HEK293 (cell line): Measurements from ENCODE around the gene FGD4.

Experiments used
- CTCF ChIA-PET: fragments of 350-600 bp; formaldehyde crosslinking; extraction: SDS; loops from one replicate; lab custom pipeline; 2021; ENCODE audit warnings: antibody characterized with exemption; lab: Yijun Ruan, JAX
- POLR2A ChIA-PET: fragments of 300-600 bp; formaldehyde crosslinking; extraction: SDS; loops from one replicate; lab custom pipeline; 2020; ENCODE audit warnings: antibody characterized with exemption, inconsistent platforms; lab: Yijun Ruan, JAX
- H3K27ac ChIP-seq: fragments of 200-500 bp; sonication (Bioruptor generic); 2 replicates; pipeline ENCODE4 v1.5.1; 2014; ENCODE audit warnings: low read depth, low read length, control low read depth, inconsistent platforms; ENCODE audit errors: extremely low read depth
- H3K36me3 ChIP-seq, 2 experiments: fragments of 200-500 bp in 1 of 2; sonication (Bioruptor generic) in 1 of 2; 1 replicate in 1 of 2; 2 replicates in 1 of 2; pipeline ENCODE4 v1.5.1; 2014 to 2017; ENCODE audit warnings: inconsistent platforms in 2 of 2, low read length in 2 of 2; ENCODE audit not compliant: control insufficient read depth in 2 of 2, insufficient read depth in 1 of 2
- H3K4me1 ChIP-seq: fragments of 200-500 bp; sonication (Bioruptor generic); 2 replicates; pipeline ENCODE4 v1.5.1; 2014; ENCODE audit warnings: mild to moderate bottlenecking, low read length, inconsistent platforms; ENCODE audit not compliant: control insufficient read depth, insufficient read depth
- H3K4me3 ChIP-seq: 2 replicates; pipeline ENCODE4 v1.5.1; 2011; ENCODE audit warnings: low read depth, mild to moderate bottlenecking, control low read depth, low read length, moderate library complexity
- H3K9me3 ChIP-seq: fragments of 200-500 bp; sonication (Bioruptor generic); 2 replicates; pipeline ENCODE4 v1.5.1; 2014; ENCODE audit warnings: low read depth, low read length, inconsistent platforms; ENCODE audit not compliant: control insufficient read depth, insufficient read depth
- GFI1B ChIP-seq: fragments of 450-650 bp; formaldehyde crosslinking; IDR thresholded peaks from 2 replicates; pipeline ENCODE4 v1.5.1; 2016; ENCODE audit warnings: missing biosample characterization, missing genetic modification characterization
- KLF1 ChIP-seq: fragments of 450-650 bp; formaldehyde crosslinking; IDR thresholded peaks from 2 replicates; pipeline ENCODE4 v1.5.1; 2016; ENCODE audit warnings: missing biosample characterization, missing genetic modification characterization
- KLF9 ChIP-seq: fragments of 450-650 bp; formaldehyde crosslinking; IDR thresholded peaks from 2 replicates; pipeline ENCODE4 v1.5.1; 2016; ENCODE audit warnings: missing biosample characterization, missing genetic modification characterization, low read depth
- PRDM1 ChIP-seq: fragments of 450-650 bp; formaldehyde crosslinking; IDR thresholded peaks from 2 replicates; pipeline ENCODE4; 2016; ENCODE audit warnings: missing biosample characterization, missing genetic modification characterization
- SALL2 ChIP-seq: fragments of 450-650 bp; formaldehyde crosslinking; IDR thresholded peaks from 2 replicates; pipeline ENCODE4 v1.5.0; 2017; ENCODE audit warnings: missing biosample characterization, mild to moderate bottlenecking, missing genetic modification characterization, borderline replicate concordance
- SCRT2 ChIP-seq: fragments of 450-650 bp; formaldehyde crosslinking; IDR thresholded peaks from 2 replicates; pipeline ENCODE4 v1.5.1; 2016; ENCODE audit warnings: missing biosample characterization, missing genetic modification characterization
- ZBTB17 ChIP-seq: fragments of 450-650 bp; formaldehyde crosslinking; IDR thresholded peaks from 2 replicates; pipeline ENCODE4 v1.5.1; 2016; ENCODE audit warnings: missing biosample characterization, missing genetic modification characterization
- ZBTB44 ChIP-seq: fragments of 450-650 bp; IDR thresholded peaks from 2 replicates; pipeline ENCODE4 v1.5.1; 2018; ENCODE audit warnings: missing biosample characterization, mild to moderate bottlenecking, missing genetic modification characterization
- ZBTB6 ChIP-seq: fragments of 450-650 bp; formaldehyde crosslinking; IDR thresholded peaks from 2 replicates; pipeline ENCODE4 v1.5.1; 2017; ENCODE audit warnings: missing biosample characterization, missing genetic modification characterization
- ZEB2 ChIP-seq: fragments of 450-650 bp; formaldehyde crosslinking; IDR thresholded peaks from 2 replicates; pipeline ENCODE4 v1.5.1; 2016; ENCODE audit warnings: missing biosample characterization, missing genetic modification characterization
- ZNF148 ChIP-seq: fragments of 450-650 bp; formaldehyde crosslinking; IDR thresholded peaks from 2 replicates; pipeline ENCODE4 v1.5.0; 2017; ENCODE audit warnings: missing biosample characterization, missing genetic modification characterization, borderline replicate concordance
- ZNF223 ChIP-seq: fragments of 450-650 bp; formaldehyde crosslinking; IDR thresholded peaks from 2 replicates; pipeline ENCODE4 v1.5.1; 2016; ENCODE audit warnings: missing biosample characterization, missing genetic modification characterization
- ZNF248 ChIP-seq: fragments of 450-650 bp; formaldehyde crosslinking; IDR thresholded peaks from 2 replicates; pipeline ENCODE4 v1.5.1; 2017; ENCODE audit warnings: missing biosample characterization, missing genetic modification characterization
- ZNF416 ChIP-seq: fragments of 450-650 bp; formaldehyde crosslinking; IDR thresholded peaks from 2 replicates; pipeline ENCODE4 v1.5.1; 2016; ENCODE audit warnings: missing biosample characterization, missing genetic modification characterization
- ZNF521 ChIP-seq: fragments of 450-650 bp; formaldehyde crosslinking; IDR thresholded peaks from 2 replicates; pipeline ENCODE4 v1.5.1; 2017; ENCODE audit warnings: missing biosample characterization, mild to moderate bottlenecking, missing genetic modification characterization
- ZNF530 ChIP-seq: fragments of 450-650 bp; formaldehyde crosslinking; IDR thresholded peaks from 2 replicates; pipeline ENCODE4 v1.5.1; 2016; ENCODE audit warnings: low read depth, missing biosample characterization, missing genetic modification characterization
- ZNF544 ChIP-seq: fragments of 450-650 bp; formaldehyde crosslinking; IDR thresholded peaks from 2 replicates; pipeline ENCODE4 v1.5.0; 2017; ENCODE audit warnings: missing biosample characterization, missing genetic modification characterization
- ZNF558 ChIP-seq: fragments of 450-650 bp; formaldehyde crosslinking; IDR thresholded peaks from 2 replicates; pipeline ENCODE4 v1.5.1; 2016; ENCODE audit warnings: missing biosample characterization, missing genetic modification characterization
- ZNF610 ChIP-seq: fragments of 450-650 bp; formaldehyde crosslinking; IDR thresholded peaks from 2 replicates; pipeline ENCODE4 v1.5.1; 2016; ENCODE audit warnings: missing biosample characterization, missing genetic modification characterization, borderline replicate concordance
- ZNF629 ChIP-seq: fragments of 450-650 bp; formaldehyde crosslinking; IDR thresholded peaks from 2 replicates; pipeline ENCODE4 v1.5.1; 2017; ENCODE audit warnings: missing biosample characterization, missing genetic modification characterization
- ZNF791 ChIP-seq: fragments of 450-650 bp; formaldehyde crosslinking; IDR thresholded peaks from 2 replicates; pipeline ENCODE4 v1.5.1; 2016; ENCODE audit warnings: missing biosample characterization, missing genetic modification characterization
- ZNF830 ChIP-seq: fragments of 450-650 bp; IDR thresholded peaks from 2 replicates; pipeline ENCODE4 v1.5.0; 2018; ENCODE audit warnings: missing biosample characterization, missing genetic modification characterization, low read depth, mild to moderate bottlenecking, moderate library complexity
- ZSCAN16 ChIP-seq: fragments of 450-650 bp; formaldehyde crosslinking; IDR thresholded peaks from 2 replicates; pipeline ENCODE4 v1.5.1; 2016; ENCODE audit warnings: missing biosample characterization, missing genetic modification characterization
- TF ChIP-seq, protein P1 (sequence below): fragments of 450-650 bp; formaldehyde crosslinking; IDR thresholded peaks from 2 replicates; pipeline ENCODE4 v1.5.1; 2017; ENCODE audit warnings: missing biosample characterization, missing genetic modification characterization
- TF ChIP-seq, protein P2 (sequence below): fragments of 450-650 bp; formaldehyde crosslinking; IDR thresholded peaks from 2 replicates; pipeline ENCODE4 v1.5.1; 2016; ENCODE audit warnings: missing biosample characterization, missing genetic modification characterization

FGD4 gene

GRCh38 chr12:32558903-32559302 lies 159.5 kb downstream of the FGD4 start (continued):
- no peak for TF ChIP-seq ZNF148 (tag by site-specific recombination)
- no peak for TF ChIP-seq ZNF223 (tag by site-specific recombination)
- no peak for TF ChIP-seq ZNF558 (tag by site-specific recombination)
- TF ChIP-seq ZNF610 = no peak
- TF ChIP-seq ZNF530 (tag by site-specific recombination) = no peak
- TF ChIP-seq ZBTB44 (tag by site-specific recombination) = no peak
- no peak for TF ChIP-seq ZNF544
- no peak for TF ChIP-seq SALL2
- no peak for TF ChIP-seq GFI1B (tag by site-specific recombination)
- TF ChIP-seq ZNF248 = no peak
- TF ChIP-seq ZNF629 (tag by site-specific recombination) = no peak

- ChIA-PET POLR2A (no interaction called here), CTCF (no interaction called here)
- TF ChIP-seq, protein P1, sequence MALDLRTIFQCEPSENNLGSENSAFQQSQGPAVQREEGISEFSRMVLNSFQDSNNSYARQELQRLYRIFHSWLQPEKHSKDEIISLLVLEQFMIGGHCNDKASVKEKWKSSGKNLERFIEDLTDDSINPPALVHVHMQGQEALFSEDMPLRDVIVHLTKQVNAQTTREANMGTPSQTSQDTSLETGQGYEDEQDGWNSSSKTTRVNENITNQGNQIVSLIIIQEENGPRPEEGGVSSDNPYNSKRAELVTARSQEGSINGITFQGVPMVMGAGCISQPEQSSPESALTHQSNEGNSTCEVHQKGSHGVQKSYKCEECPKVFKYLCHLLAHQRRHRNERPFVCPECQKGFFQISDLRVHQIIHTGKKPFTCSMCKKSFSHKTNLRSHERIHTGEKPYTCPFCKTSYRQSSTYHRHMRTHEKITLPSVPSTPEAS = no peak
- TF ChIP-seq ZNF791 (no peak), ZNF558 (tag by site-specific recombination) (no peak), PRDM1 (tag by site-specific recombination) (no peak)
- H3K4me3 ChIP-seq = no peak overlapping the region
- H3K36me3 ChIP-seq = peaks cover 0 to 3% of the 10 kb centered on the region in 2 experiments; a peak in 1 of 3 replicates
- no peaks in the 10 kb centered on the region for H3K9me3 ChIP-seq
- H3K27ac ChIP-seq = no peak overlapping the region
- no peaks in the 10 kb centered on the region for H3K4me1 ChIP-seq
Measured at GRCh38 chr12:32559434-32559833, 160.1 kb downstream of the FGD4 start.

GRCh38 chr12:32560520-32560919 lies 161.2 kb downstream of the FGD4 start:
- H3K9me3 ChIP-seq = no peaks in the 10 kb centered on the region
- ChIA-PET CTCF (interaction anchor here (0.6 to 1.1 kb wide), 2 partner anchors 8 to 104 kb away, joined by 3 to 4 read pairs; no protein-coding TSS in a partner anchor), POLR2A (no interaction called here)
- H3K4me1 ChIP-seq = no peaks in the 10 kb centered on the region
- no peak overlapping the region for H3K27ac ChIP-seq
- H3K4me3 ChIP-seq = no peak overlapping the region
- H3K36me3 ChIP-seq = peaks cover 0 to 3% of the 10 kb centered on the region in 2 experiments; a peak in 1 of 3 replicates
- TF ChIP-seq KLF1 (tag by site-specific recombination) (no peak), KLF9 (no peak), ZBTB6 (tag by site-specific recombination) (no peak), ZNF148 (tag by site-specific recombination) (no peak), ZEB2 (tag by site-specific recombination) (no peak), ZNF416 (no peak), ZNF830 (tag by site-specific recombination) (no peak), SCRT2 (no peak), ZBTB17 (no peak), ZNF521 (tag by site-specific recombination) (no peak), ZSCAN16 (no peak)
- TF ChIP-seq, protein P2, sequence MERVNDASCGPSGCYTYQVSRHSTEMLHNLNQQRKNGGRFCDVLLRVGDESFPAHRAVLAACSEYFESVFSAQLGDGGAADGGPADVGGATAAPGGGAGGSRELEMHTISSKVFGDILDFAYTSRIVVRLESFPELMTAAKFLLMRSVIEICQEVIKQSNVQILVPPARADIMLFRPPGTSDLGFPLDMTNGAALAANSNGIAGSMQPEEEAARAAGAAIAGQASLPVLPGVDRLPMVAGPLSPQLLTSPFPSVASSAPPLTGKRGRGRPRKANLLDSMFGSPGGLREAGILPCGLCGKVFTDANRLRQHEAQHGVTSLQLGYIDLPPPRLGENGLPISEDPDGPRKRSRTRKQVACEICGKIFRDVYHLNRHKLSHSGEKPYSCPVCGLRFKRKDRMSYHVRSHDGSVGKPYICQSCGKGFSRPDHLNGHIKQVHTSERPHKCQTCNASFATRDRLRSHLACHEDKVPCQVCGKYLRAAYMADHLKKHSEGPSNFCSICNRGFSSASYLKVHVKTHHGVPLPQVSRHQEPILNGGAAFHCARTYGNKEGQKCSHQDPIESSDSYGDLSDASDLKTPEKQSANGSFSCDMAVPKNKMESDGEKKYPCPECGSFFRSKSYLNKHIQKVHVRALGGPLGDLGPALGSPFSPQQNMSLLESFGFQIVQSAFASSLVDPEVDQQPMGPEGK (tag by site-specific recombination) = no peak
